Activated CD8-positive, alpha-beta memory T cell treated with anti-CD3 and anti-CD28 coated beads for 24 hours (primary cell): ENCODE data around the gene GNB1L.
A peak's percentile ranks its signal among the peaks of the same experiment; 100 is the strongest.
"Not testable (repeated sequence)": the region's sequence is repeated elsewhere in the genome, so short reads cannot be mapped to it uniquely, and the experiment has no call there.

Experiments
- DNase-seq: peaks from one replicate; pipeline ENCODE4 v3.0.0-alpha.2; 2020

GNB1L gene

DNA sequence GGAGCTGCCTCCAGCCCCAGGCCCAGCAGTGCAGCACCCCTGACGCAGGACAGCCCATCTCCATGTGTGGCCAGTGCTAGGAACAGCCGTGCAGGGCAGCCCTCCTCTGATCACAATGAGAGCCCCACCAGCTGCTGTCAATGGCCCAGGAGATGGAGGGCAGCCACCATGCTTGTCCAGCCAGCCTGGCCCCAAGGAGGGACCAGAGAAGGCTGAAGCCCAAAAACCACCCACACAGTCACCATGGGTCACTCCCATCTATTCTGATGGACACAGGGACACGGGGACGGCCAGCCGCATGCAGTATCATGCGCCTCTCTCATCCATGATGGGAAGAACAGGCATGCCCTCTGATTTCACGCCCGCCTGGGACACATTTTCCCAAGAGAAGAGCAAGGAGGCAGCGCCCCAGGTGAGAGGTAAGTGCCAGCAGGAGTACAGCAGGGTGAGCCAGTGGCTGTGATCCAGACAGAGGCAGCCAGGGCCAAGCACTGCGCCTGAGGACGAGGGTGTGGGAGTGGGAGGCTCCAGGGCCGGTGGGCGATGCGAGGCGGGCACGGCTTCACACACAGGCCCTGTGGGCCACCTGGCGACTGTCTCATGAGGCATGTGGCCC lies 33.6 kb upstream of the GNB1L start:
- no peak for DNase-seq

DNA sequence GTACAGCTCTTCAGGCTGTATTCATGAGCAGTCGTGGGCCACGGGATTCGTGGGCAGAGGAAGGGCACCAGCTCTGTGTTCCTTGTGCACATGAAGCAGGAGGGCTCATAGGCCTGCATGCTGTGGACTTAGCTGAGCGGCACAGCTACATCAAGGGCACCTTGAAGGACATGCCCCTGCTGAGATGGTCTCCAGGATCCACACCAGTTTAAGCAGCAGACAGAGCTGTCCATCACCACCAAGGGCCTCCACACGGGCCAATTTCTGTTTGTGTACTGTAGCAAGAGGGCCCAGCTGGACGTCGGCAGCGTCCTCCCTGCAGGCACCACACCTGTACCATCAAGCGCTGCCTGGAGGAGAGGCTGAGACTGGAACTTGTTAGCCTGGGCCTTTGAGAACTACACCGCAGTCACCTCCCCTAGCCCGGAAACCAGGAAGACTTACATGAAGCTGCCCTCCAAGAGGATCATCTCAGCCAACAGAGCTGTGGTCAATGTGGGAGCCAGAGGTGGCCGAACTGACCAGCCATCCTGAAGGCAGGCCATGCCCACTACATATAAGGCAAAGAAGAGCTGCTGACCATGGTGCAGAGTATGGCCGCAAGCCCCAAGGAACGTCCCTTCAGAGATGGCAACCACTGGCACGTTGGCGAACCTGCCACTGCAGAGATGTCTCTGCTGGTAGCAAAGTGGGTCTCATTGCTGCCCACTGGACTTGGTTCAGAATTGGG lies 32.7 kb upstream of the GNB1L start:
- DNase-seq: peak; percentile 66

DNA sequence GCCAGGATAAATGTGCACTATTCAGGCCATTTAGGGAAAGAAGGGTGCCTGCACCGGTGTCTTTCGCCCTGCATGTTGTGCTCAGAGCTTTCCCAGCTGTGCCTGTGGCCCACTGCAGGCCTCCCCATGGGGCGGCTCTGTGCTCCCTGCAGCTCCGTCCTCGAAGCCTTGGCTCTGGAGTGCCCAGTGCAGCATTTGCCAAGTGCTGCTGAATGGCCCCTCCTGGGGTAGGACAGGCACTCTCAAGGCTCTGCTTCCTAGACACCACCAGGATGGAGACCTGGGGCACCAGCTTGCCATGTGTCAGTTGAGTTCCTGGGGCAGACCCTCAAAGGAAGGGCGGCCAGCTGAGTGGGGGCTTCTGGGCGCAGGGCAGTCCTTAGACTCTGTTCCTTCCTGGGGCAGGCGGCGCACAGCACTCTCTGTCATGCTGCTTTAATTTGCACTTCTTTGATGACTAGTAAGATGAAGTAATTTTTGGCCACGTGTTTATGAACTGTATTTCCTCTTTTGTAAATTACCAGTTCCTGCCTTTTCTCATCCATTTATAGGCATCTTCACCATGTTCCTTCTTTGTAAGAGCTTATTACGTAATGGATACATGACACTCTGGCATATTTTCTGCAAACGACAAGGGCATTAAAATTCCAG lies 32.1 kb upstream of the GNB1L start:
- DNase-seq: peak; percentile 75

DNA sequence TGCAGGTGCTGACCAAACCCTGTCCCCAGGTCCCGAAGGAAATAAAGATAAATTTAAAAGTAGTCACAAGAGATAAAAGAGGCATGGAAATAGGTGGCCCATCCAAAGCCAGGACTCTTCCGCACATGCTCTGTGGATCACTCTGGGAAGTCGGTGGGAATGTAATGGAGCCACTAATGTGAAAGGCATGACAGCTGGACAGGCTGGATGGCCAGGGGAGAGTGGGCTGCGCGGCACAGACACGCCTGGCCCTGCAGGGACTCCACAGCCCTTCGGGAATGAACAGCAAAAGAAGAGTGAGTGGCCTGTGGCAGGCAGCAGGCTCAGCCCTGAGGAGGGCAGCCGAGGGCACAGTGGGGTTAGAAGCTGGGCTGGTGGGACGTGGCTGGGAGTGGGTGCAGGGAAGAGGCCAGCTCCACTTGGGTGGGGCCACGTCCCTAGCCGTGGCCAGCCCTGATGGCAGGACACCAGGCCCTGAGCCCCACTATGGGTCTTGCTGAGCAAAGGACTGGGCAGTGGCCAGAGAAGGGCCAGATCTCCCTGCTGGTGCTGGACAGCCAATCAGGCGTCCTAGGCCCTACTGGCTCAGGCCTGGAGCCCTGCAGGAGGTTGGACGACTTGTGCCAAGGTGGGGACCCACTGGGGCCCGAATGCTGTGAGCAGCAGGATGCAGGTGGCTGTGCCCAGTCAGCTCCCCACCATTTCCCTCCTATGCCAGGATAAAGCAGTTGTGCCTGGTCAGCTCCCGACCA lies 31.3 kb upstream of the GNB1L start:
- no peak for DNase-seq

DNA sequence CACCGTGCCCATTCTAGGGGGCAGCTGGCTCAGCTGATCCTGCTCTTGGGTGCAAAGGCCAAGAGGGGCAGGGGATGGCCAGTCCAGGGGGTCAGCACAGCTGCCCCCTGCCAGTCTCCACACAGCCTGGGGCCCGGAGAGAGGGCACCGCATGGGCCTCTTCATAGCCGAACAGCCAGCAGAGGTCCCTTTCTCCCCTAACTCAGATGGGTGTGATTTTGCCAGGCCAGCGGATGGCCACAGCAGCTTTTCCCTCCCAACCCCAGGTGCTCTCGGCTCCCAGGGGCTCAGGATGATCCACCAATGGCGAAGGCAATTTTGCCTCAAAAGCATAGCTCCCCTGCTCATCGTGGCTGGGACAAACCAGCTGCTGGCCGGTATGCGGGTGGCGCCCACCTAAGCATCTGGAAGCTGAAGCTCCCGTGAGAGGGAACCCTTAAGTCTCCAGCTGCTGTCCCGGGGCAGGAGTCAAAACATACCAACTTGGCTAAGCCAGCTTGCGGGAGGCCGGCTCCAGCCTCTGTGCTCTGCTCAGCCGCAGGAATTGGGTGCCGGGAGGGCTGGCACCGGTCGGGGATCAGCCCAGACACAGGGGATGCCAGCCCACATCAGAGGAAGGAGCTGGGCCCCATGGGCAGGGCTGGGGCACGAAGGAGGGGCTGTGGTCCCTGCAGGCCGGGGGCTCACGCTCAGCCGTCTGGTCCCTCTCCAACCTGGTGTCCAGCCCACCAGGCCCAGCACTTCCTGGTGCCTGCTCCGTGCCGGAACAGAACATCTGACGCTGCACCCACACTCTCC lies 30.5 kb upstream of the GNB1L start:
- no peak for DNase-seq

DNA sequence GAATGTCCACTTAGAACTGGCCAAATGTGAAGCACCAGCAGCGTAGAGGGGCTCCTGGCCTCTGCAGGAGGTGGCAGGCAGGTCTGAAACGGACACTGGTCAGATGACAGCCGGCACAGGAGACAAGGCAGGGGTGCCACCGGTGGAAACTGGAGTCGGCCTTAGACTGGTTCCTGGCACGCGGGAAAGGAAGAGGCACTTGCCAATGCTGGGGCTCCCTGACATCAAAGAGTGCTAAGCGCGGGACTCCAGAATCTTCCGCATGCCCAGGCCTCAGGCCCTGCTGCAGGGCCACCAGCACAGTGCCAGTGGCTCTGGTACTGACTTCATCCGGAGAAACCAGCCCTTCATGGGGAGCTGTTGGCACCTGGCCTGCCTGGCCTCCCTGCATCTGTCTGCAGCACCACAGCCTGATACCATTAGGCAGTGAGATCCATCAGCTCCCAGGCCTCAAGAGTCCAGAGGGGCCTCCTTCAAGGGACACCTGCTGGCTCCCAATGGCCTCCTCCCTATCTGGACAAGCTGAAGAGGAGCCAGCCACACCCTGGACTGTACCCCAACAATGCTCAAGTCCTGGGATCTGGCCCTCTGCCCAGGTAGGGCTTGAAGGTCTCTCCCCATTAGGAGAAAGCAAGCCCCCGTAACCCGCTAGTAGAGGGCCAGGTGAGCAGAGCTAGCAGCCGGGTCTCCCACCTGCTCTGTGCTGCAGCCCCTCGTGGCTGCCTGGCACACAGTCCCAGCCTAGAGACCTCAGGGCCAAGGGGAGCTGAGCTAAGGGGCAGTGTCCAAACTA lies 29.7 kb upstream of the GNB1L start:
- DNase-seq: no peak

DNA sequence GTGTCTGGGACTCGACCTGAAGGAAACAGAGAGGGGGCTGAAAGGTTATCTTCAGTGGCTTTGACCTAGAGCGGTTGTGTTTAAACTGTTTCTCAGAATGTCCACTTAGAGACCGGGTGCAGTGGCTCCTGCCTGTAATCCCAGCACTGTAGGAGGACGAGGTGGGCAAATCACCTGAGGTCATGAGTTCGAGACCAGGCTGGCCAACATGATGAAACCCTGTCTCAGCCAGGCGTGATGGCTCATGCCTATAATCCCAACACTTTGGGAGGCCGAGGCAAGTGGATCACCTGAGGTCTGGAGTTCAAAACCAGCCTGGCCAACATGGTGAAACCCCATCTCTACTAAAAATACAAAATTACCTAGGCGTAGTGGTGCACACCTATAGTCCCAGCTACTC lies 28.8 kb upstream of the GNB1L start:
- DNase-seq: not testable (repeated sequence)

DNA sequence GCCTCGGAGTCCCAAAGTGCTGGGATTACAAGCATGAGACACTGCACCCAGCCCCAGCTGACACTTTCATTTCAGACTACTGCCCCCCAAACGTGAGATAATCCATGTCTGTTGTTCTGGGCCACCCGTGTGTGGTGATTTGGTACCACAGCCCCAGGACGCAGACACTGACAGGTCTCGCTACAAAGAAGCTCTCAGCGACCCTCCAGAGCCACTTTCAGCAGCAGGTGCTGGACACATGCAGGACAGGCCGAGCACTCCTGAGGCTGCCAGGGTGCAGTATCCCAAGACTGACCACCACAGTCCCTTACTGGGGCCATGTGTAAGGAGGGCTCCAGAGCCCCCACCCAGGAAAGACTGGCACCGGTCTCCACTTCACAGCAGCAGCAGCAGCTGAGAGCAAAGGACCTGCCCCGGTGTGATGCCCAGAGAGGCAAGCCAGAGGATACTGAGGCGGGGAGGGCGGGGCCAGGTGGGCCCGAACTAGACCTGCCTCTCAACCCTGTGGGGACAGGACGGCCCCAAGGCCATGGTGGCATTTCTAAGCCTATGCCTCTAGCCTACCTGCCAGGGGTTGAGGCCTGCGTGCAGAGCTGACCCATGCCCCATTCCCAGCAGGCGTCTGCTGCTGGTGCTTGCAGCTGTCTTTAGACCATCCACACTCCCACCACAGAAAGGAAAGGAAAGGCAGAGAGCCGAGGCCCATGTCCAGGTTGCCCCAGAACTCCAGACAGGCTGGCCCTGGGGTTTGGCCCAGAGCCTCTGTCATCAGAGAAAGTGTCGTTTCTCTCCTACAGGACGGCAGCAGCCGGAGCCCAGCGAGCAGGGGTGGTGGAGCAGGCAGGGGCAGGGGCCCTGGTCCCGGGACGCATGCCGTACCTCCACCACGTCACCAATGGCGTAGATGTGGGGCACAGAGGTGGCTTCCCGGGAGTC lies 28.0 kb upstream of the GNB1L start:
- no peak for DNase-seq

DNA sequence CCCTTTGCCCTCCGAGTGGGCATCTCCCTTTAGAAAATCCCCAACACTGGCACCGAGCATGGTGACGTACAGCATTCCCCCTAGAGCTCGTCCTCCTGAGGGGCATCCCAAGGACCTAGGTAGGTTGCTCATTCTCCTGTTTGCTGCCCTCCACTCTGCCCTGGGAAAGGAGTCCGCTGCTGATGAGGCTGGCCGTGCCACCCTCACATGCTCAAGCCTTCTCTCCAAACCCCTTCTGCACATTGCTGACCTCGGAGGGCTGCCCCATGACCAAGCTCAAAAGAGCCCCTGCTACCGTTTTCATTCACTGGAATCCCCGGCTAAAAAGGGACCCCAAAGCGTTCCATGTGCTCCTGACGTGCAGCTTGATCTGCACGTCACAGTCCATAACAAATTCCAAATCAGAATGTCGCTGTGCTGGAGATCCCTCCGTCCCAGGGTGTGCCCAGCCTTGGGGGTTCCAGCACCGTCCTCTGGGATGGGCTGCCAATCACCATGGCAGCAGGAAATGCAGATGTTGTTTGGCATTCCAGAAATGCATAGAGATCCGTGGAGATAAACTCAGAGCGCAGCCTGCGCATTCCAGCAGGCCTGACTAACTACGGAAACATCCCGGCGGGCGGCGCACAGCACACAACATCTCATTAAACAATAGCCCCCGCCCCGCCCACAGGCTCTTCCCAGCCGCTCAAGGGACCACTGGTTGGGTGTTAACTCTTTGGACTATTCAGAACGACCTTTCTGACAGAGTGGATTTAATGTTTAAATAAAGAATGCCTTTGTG lies 26.3 kb upstream of the GNB1L start:
- DNase-seq: no peak

DNA sequence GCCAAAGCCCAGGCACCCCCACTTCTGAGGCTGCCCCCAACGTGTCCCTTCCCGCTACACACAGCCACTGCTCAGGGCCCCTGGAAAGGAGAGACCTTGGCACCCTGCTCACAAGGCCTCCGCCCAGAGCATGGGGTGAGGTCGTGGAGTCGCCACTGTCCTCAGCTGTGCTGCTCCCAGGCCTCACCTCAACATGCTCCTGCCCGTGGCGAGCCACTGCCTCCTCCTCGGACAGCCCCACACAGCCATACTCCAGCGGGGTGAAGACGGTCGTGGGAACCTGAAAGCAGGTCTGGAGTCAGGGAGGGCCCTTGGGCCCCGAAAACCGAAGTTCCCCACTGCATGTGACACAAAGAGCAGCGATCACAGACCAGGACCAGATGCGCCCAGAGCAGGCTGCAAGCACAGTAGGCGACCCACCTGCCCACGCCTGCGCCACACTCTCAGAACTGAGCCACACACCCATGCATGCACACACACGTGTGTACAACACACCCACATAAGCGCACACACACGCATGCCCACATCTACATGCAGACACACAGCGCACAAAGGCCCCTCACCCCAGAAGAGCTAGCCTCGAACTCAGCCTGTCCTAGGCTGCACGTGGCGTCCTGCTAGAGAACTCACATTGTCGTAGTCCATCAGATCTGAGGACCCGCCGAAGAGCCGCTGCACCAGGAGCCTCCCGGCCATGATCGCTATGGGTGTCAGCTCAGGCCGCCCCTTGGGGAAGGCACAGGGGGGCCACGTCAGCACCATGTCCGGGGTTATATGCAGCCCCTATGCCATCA lies 25.5 kb upstream of the GNB1L start:
- no peak for DNase-seq

DNA sequence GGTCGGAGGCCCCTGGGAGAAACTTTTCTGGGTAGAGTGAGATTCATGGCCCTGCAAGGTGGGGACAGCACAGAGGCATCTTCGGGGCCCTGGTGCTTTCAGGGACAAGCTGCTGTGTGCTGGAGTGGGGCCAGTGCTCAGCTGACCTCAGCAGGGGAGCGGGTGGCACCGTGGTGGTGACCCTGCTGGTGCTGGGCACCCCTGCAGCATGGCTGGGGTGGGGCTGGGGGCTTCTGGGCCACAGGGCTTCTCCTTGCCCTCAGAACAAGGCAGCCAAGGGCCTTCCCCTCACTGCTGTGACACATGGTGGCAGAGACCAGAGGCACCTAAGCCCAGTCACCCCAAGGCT lies 24.9 kb upstream of the GNB1L start:
- no peak for DNase-seq

DNA sequence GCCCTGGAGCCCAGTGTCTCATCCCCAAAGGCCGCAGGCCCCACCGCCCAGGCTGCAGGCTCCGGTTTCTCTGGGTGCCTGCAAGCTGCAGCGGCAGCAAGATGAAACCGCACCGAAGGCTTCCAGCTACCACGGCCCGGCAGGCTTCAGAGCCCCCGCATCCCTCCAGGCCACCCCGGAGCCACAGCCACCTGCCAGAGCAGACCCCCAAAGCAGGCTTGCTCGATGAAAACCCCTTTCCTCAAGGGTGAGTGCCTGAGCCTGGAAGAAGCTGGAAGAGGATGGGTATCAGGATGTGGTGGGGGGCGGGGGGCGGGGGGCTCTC lies 24.5 kb upstream of the GNB1L start:
- DNase-seq: no peak

DNA sequence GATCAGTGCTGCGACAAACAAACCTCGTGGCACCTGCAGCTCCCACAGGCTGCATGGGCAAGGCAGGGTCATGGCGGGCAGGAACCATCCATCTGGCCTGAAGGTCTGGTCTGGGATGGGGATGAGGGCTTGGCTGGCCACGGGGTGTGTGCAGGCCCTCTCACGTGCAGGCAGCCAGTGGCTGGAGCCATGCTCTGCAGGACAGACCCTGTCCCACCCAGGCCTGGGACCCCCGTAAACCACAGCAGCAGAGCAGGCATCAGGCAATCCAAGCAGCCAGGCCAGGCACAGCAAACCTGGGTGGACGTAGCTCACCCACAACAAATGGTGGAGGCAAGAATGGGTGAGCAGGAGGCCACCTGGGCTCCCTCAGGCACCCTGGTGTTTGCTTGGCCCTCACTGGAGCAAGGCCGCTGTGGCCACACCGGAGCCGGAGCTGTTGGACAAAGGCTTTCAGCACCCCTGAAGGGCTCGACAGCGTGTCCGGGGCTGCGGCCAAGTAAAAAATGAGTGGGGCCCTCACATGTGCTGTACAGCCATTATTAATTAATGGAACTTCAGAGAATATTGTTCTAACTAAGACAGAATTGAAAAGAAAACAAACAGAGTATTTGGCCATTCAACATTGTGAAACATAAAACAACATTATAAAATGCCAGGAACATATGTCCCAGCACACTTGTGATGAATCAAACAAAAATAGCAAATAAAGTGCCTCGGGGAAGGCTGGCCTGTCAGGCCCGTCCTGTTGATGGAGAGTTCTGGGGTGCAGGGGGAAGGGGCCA lies 24.0 kb upstream of the GNB1L start:
- DNase-seq: no peak

DNA sequence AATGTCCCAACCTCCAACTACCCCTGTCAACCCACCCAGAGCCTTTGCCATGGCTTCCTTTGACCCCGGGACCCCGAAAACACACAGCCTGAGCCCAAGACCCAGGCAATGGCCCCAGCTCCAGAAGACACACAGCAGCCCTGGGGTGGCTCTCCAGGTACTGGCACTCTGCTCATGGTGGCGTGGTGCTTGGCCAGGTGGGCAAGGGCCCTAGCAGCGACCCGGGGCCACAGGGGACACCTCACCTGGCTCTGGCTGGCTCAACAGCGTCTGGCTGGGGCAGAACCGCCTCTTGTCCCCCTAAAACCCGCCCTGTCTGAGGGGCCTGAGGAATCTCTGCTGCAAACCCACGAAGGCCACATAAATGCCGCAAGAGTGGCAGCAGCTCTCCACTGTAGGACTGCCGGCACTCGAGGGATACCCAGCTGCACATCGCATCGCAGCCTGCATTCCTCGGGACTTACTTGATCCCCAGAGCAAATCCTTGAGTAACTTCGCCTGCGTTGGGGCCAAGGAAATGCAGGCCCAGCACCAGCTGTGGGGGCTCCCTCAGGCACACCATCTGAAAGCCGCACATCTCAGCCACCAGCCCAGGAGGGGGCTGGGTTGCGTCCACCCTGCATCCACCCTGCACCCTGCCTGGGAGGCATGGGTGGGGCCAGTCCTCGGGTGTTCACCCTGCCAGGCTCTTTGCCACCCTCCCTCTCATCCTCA lies 23.1 kb upstream of the GNB1L start:
- no peak for DNase-seq

DNA sequence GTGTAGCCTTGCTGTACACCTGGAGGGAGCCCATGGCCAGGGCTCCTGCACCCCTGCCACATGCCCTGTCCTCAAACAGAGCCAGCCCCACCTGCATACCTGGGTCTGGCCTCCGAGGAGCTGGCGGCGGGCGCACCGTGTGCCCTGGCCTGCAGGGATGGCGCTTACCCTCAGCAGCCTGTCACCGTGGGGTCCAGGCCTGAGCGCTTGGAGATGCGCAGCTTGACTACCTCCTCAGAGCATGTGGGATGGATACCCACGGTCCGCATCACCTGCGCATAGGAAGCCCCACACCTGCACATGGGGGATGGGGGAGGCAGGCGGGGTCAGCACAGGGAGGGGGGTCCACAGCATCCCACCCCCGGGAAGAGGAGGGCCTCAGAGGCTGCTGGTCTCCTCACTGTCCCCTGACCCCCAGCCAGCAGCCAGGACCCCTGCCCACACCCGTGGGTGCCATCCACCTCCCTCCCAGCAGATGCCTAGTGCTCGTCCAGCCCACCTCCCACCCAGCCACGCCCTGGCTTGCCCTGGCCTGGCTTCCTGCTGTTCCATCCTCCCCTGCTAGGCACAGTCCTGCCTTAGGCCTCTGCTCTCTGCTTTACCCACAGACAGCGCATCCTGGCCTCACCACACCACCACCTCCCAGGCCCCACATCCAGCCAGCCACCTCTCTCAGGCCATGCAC lies 22.4 kb upstream of the GNB1L start:
- no peak for DNase-seq

DNA sequence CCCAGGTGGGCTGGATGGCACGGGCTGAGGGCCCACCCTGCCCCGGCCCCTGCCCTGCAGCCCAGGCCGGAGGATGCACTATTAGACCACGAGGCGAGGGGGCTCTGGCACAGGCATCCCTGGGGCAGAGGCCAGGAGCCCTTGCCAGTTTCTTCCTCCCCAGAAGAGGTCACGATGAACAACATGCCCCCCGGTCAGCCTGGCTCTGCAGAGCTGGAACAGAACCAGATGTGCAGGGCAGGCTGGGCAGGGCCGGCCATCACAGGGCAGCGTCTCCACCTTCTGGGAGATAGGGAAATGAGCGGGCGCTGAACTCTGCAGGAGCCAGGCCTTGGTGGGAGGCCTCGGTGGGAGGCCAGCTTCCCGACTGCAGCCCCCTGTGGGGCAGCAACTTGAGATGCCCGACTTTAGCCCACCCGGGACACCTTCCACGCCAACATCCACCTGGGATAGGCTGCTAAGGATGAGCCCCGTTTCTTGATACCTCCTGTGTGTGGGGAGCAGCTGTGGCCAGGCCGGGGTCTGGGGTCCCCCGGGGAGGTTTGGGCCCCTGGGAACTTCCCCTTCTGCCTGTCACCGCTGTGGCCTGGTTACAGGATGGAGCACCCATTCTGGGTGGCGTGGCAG lies 21.8 kb upstream of the GNB1L start:
- DNase-seq: no peak
